B cell (primary cell): ENCODE data around the gene GUCY1A1. TPM values are rescaled to one million over a fixed set of nuclear protein-coding genes. Genes with fewer than 3 reads are reported as not detected.

Experiments
- ATAC-seq: fragments of 200-7000 bp; cut with Tn5 transposase; one replicate; pipeline ENCODE4 v1.10.0; 2021; ENCODE audit warnings: low read depth, mild to moderate bottlenecking, moderate number of reproducible peaks, moderate library complexity
- CTCF ChIA-PET: fragments of 350-600 bp; sonication (Branson Sonifier 250); formaldehyde crosslinking; loops from one replicate; lab custom pipeline; 2021; ENCODE audit warnings: antibody characterized with exemption, inconsistent platforms; lab: Charles Lee
- POLR2A ChIA-PET: fragments of 350-600 bp; sonication (Branson Sonifier 250); formaldehyde crosslinking; loops from one replicate; lab custom pipeline; 2021; ENCODE audit warnings: antibody characterized with exemption; lab: Charles Lee
- DNase-seq: peaks from one replicate; pipeline ENCODE4 v3.0.0; 2013
- H2AFZ ChIP-seq: 2 replicates; pipeline ENCODE4 v1.6.1; 2012; ENCODE audit warnings: mild to moderate bottlenecking, low read depth, low read length; ENCODE audit not compliant: insufficient read depth, poor library complexity, severe bottlenecking
- H3K27ac ChIP-seq, 2 donors: 1 replicate in 1 of 2; 2 replicates in 1 of 2; pipeline ENCODE4 v1.5.1; 2012 to 2013; ENCODE audit warnings: low read length in 2 of 2, mild to moderate bottlenecking in 2 of 2, moderate library complexity in 1 of 2
- H3K27me3 ChIP-seq, 4 experiments: fragments of 200-600 bp in 1 of 4; sonication (generic) in 1 of 4; replicated peaks in 1 of 4; 1 replicate in 2 of 4; 2 replicates in 2 of 4; pipeline versions ENCODE4 v1.6.1 to v1.7.0; 2013 to 2016; ENCODE audit warnings: low read length in 3 of 4, mild to moderate bottlenecking in 2 of 4, mixed read lengths in 1 of 4, moderate library complexity in 1 of 4; ENCODE audit not compliant: insufficient read depth in 4 of 4, control insufficient read depth in 3 of 4; ENCODE audit errors: control extremely low read depth in 1 of 4
- H3K36me3 ChIP-seq, 2 experiments: replicated peaks in 1 of 2; 1 replicate in 1 of 2; 2 replicates in 1 of 2; pipeline versions ENCODE4 v1.6.1 to v1.7.1; 2013; ENCODE audit warnings: low read length in 1 of 2; ENCODE audit not compliant: insufficient read depth in 2 of 2, control insufficient read depth in 1 of 2; ENCODE audit errors: control extremely low read depth in 1 of 2, extremely low read depth in 1 of 2
- H3K4me1 ChIP-seq, 2 donors: fragments of 200-600 bp in 1 of 2; sonication (generic) in 1 of 2; 1 replicate in 1 of 2; 2 replicates in 1 of 2; pipeline versions ENCODE4 v1.5.1 to v1.6.1; 2013 to 2017; ENCODE audit warnings: low read length in 2 of 2; ENCODE audit not compliant: control insufficient read depth in 2 of 2, insufficient read depth in 2 of 2
- H3K4me2 ChIP-seq: replicated peaks from 2 replicates; pipeline ENCODE3; 2012; ENCODE audit warnings: mild to moderate bottlenecking, low read depth, low read length; ENCODE audit not compliant: poor library complexity, severe bottlenecking
- H3K4me3 ChIP-seq, 5 experiments: fragments of 200-600 bp in 1 of 5; sonication (generic) in 1 of 5; 1 replicate in 3 of 5; 2 replicates in 2 of 5; pipeline versions ENCODE4 v1.5.1 to v1.7.0; 2011 to 2016; ENCODE audit warnings: low read length in 4 of 5, mild to moderate bottlenecking in 4 of 5, low read depth in 2 of 5, control low read depth in 1 of 5, moderate library complexity in 1 of 5; ENCODE audit not compliant: insufficient read depth in 1 of 5; ENCODE audit errors: control extremely low read depth in 1 of 5, extremely low read depth in 1 of 5
- H3K79me2 ChIP-seq: fragments of 200-600 bp; sonication (generic); one replicate; pipeline ENCODE4 v1.6.0; 2016; ENCODE audit warnings: low read length; ENCODE audit not compliant: control insufficient read depth, insufficient read depth
- H3K9ac ChIP-seq: fragments of 200-600 bp; sonication (generic); 2 replicates; pipeline ENCODE4 v1.6.1; 2017; ENCODE audit warnings: mild to moderate bottlenecking, low read length, moderate library complexity
- H3K9me3 ChIP-seq, 3 donors: one replicate each; pipeline versions ENCODE4 v1.6.1 to v1.7.1; 2013; ENCODE audit warnings: low read length in 2 of 3; ENCODE audit not compliant: control insufficient read depth in 2 of 3, insufficient read depth in 1 of 3; ENCODE audit errors: control extremely low read depth in 1 of 3
- H4K20me1 ChIP-seq: 2 replicates; pipeline ENCODE4 v1.6.0; 2012; ENCODE audit warnings: mild to moderate bottlenecking, low read length; ENCODE audit not compliant: insufficient read depth, control insufficient read depth, poor library complexity, severe bottlenecking
- H3K27ac Mint-ChIP-seq: one replicate; pipeline ENCODE4 v1.8.0; 2021; ENCODE audit warnings: mixed read lengths
- H3K27me3 Mint-ChIP-seq: one replicate; pipeline ENCODE4 v1.8.0; 2021; ENCODE audit warnings: mixed read lengths
- H3K4me1 Mint-ChIP-seq: one replicate; pipeline ENCODE4 v1.8.0; 2021; ENCODE audit warnings: mixed read lengths
- H3K4me3 Mint-ChIP-seq: one replicate; pipeline ENCODE4 v1.8.0; 2021; ENCODE audit warnings: mixed read lengths
- H3K9me3 Mint-ChIP-seq: one replicate; pipeline ENCODE4 v1.8.0; 2022; ENCODE audit warnings: mixed read lengths; ENCODE audit not compliant: insufficient read depth
- EZH2 ChIP-seq: IDR thresholded peaks from 2 replicates; pipeline ENCODE4 v1.6.1; 2012; ENCODE audit warnings: borderline replicate concordance, low read depth, mild to moderate bottlenecking, moderate library complexity, low read length; ENCODE audit not compliant: insufficient read depth, poor library complexity, severe bottlenecking
- WGBS: methylation state at CpG from one replicate; pipeline ENCODE4 v1.1.5; 2013; ENCODE audit warnings: missing lambda C conversion rate; ENCODE audit not compliant: insufficient coverage; 5-methylcytosine and 5-hydroxymethylcytosine counted together
- intact Hi-C: fragments of 100-400 bp; cut with micrococcal nuclease; formaldehyde crosslinking; loops from one replicate; pipeline ENCODE4 v1.10.0; 2022
- polyA plus RNA-seq: library from polyadenylated mRNA; depleted of rRNA; stranded (reverse); fragments of >200 nt; gene quantifications from 2 replicates; pipeline ENCODE4 v1.2.3, GENCODE V29; 2012
- total RNA-seq, 2 donors: library from RNA; stranded (reverse); fragments of 120-200 nt in 1 of 2; gene quantifications; 1 replicate in 1 of 2; 2 replicates in 1 of 2; pipeline versions ENCODE4 v1.2.3 to v1.2.4, GENCODE V29; 2013 to 2022
- TF ChIP-seq, protein P1 (sequence below): fragments of 200-600 bp; IDR thresholded peaks from one replicate; pipeline ENCODE4 v1.8.0; 2022; ENCODE audit warnings: antibody characterized with exemption, mild to moderate bottlenecking

GUCY1A1 gene
- total and polyA plus RNA-seq, 2 donors (not counting 1 experiment from before 2014, with no cell fraction given) = 0.12 to 0.25 TPM

DNA sequence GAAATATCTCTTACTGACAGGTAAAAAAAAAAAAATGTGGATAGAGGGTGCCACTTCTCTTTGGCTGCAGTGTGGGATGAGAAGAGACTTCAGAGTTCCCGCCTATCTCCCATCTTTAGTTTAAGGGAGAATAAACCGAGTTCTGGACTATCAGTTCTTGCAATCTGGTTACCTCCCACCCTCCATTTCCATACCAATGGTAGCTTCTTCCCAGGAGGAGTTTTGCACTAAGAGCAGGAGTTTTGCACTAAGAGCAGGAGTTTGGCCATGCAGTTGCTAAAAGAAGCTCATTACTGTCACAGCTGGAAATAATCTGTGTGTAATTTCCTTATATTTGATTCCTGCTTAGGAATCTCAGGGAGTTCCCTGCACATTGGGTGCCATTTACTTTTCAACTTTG lies 81.4 kb downstream of the GUCY1A1 start:
- CTCF ChIA-PET = no interaction called here

GRCh38 chr4:155749041-155749440 lies 82.4 kb downstream of the GUCY1A1 start:
- WGBS = 100% methylated on average over 2 of the region's 5 CpGs
- ChIA-PET POLR2A (no interaction called here), CTCF (no interaction called here)
- TF ChIP-seq, protein P1, sequence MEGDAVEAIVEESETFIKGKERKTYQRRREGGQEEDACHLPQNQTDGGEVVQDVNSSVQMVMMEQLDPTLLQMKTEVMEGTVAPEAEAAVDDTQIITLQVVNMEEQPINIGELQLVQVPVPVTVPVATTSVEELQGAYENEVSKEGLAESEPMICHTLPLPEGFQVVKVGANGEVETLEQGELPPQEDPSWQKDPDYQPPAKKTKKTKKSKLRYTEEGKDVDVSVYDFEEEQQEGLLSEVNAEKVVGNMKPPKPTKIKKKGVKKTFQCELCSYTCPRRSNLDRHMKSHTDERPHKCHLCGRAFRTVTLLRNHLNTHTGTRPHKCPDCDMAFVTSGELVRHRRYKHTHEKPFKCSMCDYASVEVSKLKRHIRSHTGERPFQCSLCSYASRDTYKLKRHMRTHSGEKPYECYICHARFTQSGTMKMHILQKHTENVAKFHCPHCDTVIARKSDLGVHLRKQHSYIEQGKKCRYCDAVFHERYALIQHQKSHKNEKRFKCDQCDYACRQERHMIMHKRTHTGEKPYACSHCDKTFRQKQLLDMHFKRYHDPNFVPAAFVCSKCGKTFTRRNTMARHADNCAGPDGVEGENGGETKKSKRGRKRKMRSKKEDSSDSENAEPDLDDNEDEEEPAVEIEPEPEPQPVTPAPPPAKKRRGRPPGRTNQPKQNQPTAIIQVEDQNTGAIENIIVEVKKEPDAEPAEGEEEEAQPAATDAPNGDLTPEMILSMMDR = no peak
- TF ChIP-seq EZH2 = no peak
- H3K79me2 ChIP-seq = no peaks in the 10 kb centered on the region
- no peaks in the 10 kb centered on the region for H3K27me3 Mint-ChIP-seq
- H3K27ac ChIP-seq = no peak overlapping the region
- H3K4me2 ChIP-seq = no peak overlapping the region
- H3K4me1 ChIP-seq = no peaks in the 10 kb centered on the region
- intact Hi-C loops = no loop called here
- no peak overlapping the region for H3K4me3 Mint-ChIP-seq
- no peaks in the 10 kb centered on the region for H3K9me3 Mint-ChIP-seq
- H2AFZ ChIP-seq = no peak overlapping the region
- H3K4me3 ChIP-seq = no peak overlapping the region
- no peaks in the 10 kb centered on the region for H4K20me1 ChIP-seq
- DNase-seq (no peak), ATAC-seq (no peak)
- no peaks in the 10 kb centered on the region for H3K36me3 ChIP-seq
- no peak overlapping the region for H3K9ac ChIP-seq
- no peaks in the 10 kb centered on the region for H3K4me1 Mint-ChIP-seq
- no peak overlapping the region for H3K27ac Mint-ChIP-seq
- no peaks in the 10 kb centered on the region for H3K27me3 ChIP-seq
- H3K9me3 ChIP-seq = no peaks in the 10 kb centered on the region

More for the DNA sequence above, 81.4 kb downstream of the GUCY1A1 start:
- no peak for DNase-seq
- no peak for ATAC-seq
- H3K9me3 ChIP-seq = no peaks in the 10 kb centered on the region
- H3K36me3 ChIP-seq = no peaks in the 10 kb centered on the region
- H3K27ac Mint-ChIP-seq = no peak overlapping the region
- no peak overlapping the region for H2AFZ ChIP-seq
- WGBS = no CpG with 5 or more reads among the region's 2 CpGs
- no peak overlapping the region for H3K27ac ChIP-seq
- H3K27me3 ChIP-seq = no peaks in the 10 kb centered on the region
- H3K4me3 Mint-ChIP-seq = no peak overlapping the region
- H3K4me2 ChIP-seq = no peak overlapping the region
- POLR2A ChIA-PET = no interaction called here
- no peaks in the 10 kb centered on the region for H3K79me2 ChIP-seq
- no peaks in the 10 kb centered on the region for H3K4me1 ChIP-seq
- H3K4me3 ChIP-seq = no peak overlapping the region
- no peaks in the 10 kb centered on the region for H3K4me1 Mint-ChIP-seq
- no peaks in the 10 kb centered on the region for H3K27me3 Mint-ChIP-seq
- H3K9me3 Mint-ChIP-seq = no peaks in the 10 kb centered on the region
- no peak overlapping the region for H3K9ac ChIP-seq
- no peak for TF ChIP-seq EZH2
- TF ChIP-seq, protein P1 = no peak
- intact Hi-C loops = no loop called here
- H4K20me1 ChIP-seq = no peaks in the 10 kb centered on the region
